Pancreas (tissue), 10 donors: ENCODE measurements around the gene KLHL35. TPM values are rescaled to one million over a fixed set of nuclear protein-coding genes. Genes with fewer than 3 reads are reported as not detected.

Experiments used
- ATAC-seq, 4 donors: fragments of 200-7000 bp; cut with Tn5 transposase; one replicate each; pipeline versions ENCODE4 v1.8.0 to v1.9.1; 2020; ENCODE audit warnings: mild to moderate bottlenecking in 4 of 4, moderate library complexity in 4 of 4
- DNase-seq, 6 donors: peaks; one replicate each; pipeline ENCODE4 v3.0.0-alpha.2; 2020
- FAIRE-seq: peaks from 2 replicates; lab custom pipeline; 2012; peaks lifted over from hg19 to GRCh38; lab: Jason Lieb, UNC
- H3K27ac ChIP-seq, 4 donors: fragments of 200-600 bp; sonication (generic); 1 replicate in 3 of 4; 2 replicates in 1 of 4; pipeline versions ENCODE4 v1.5.0 to v1.8.0; 2020
- H3K27me3 ChIP-seq, 4 donors: fragments of 200-600 bp; one replicate each; pipeline ENCODE4 v1.8.0; 2021
- H3K36me3 ChIP-seq, 3 donors: fragments of 200-600 bp; sonication (generic) in 1 of 3; one replicate each; pipeline versions ENCODE4 v1.5.0 to v1.8.0; 2020 to 2021
- H3K4me1 ChIP-seq, 3 donors: fragments of 200-600 bp; one replicate each; pipeline ENCODE4 v1.8.0; 2021
- H3K4me3 ChIP-seq, 4 donors: fragments of 200-600 bp; sonication (generic) in 2 of 4; one replicate each; pipeline versions ENCODE4 v1.5.0 to v1.8.0; 2020 to 2021
- H3K9me3 ChIP-seq, 4 donors: fragments of 200-600 bp; one replicate each; pipeline ENCODE4 v1.8.0; 2021
- WGBS, 2 donors: extraction: QIAGEN DNeasy Blood & Tissue Kit; methylation state at CpG; one replicate each; pipeline ENCODE4 v1.1.7; 2013; 5-methylcytosine and 5-hydroxymethylcytosine counted together
- intact Hi-C, 3 donors: fragments of 100-400 bp; cut with DNase I; formaldehyde crosslinking; loops; one replicate each; pipeline versions ENCODE4 v1.11.1 to v1.14.2; 2022
- polyA plus RNA-seq, 2 donors: library from polyadenylated mRNA; stranded (reverse); fragments of 200-250 nt; gene quantifications; one replicate each; pipeline ENCODE4 v1.2.3, GENCODE V29; 2013
- total RNA-seq, 6 donors: library from RNA; stranded (reverse); fragmentation: NEBNext Ultra II Directional in 4 of 6; extraction: Animal tissue kit (Norgen Biotek cat#: 25700) in 4 of 6; gene quantifications; one replicate each; pipeline versions ENCODE4 v1.2.1 to v1.2.4, GENCODE V29; 2021 to 2023
- TF ChIP-seq, protein P1 (sequence below), 4 donors: fragments of 200-600 bp; sonication (generic) in 3 of 4; IDR thresholded peaks; one replicate each; pipeline versions ENCODE4 v1.5.0 to v1.8.0; 2021; ENCODE audit warnings: antibody characterized with exemption in 4 of 4
- donor health status: healthy with polysubstance abuse.
- donor health status: DM: no; HTN: no; CAD: no; lungs with moderate emphysema.
- donor health status: DM: no; HTN: no; CAD: no.
- donor health status: control.
- donor health status: control.
- donor health status: Bipolar disorder and iron deficiency.
- donor health status: DM: yes; HTN: yes; CAD: no.
- donor health status: DM: no; HTN: no; CAD: no.
- donor health status: DM: no; HTN: no; CAD: no.
- donor health status: DM: yes; HTN: yes; CAD: no.

KLHL35 gene
- total and polyA plus RNA-seq, 8 donors: 0.97 to 3.1 (median 1.8) TPM

DNA sequence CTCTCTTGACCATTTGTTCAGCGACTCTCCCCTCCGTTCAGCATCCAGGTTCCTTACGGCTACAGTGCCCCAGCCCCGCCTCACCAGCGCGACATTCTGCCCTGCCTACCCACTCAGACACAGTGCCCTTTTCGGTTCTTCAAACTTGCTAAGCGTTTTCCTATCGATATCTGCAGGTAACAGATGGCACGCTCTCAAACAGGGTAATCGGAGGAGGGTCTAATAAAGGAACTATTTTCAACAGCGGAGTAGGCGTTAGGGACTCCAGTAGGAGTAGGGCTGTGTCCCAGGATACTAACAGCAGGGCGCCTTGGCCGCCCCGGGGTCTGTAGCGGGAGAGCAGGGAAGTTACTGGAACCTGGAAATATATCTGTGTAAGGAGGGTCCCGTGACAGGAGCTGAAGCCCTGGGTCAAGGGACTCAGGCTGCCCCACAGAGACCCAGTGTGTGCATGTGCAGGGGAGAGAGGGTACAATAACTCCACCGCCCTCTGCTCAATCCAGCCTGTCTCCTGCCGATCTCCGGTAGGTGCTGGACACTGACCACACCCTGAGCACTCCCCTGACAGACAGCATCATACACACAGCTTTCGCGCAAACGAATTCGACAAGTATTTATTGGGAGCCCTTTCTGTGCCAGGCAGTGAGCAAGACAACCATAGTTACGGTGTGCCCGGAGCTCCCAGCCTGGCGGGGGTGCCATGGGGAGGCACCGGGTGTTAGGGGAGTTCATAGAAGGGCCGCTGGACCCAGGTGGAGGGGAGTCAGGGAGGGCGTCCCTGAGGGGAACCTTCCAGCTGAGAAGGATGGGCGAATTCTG is 2.1 kb downstream of the KLHL35 start:
- intact Hi-C loops: no loop called here
- TF ChIP-seq, protein P1, sequence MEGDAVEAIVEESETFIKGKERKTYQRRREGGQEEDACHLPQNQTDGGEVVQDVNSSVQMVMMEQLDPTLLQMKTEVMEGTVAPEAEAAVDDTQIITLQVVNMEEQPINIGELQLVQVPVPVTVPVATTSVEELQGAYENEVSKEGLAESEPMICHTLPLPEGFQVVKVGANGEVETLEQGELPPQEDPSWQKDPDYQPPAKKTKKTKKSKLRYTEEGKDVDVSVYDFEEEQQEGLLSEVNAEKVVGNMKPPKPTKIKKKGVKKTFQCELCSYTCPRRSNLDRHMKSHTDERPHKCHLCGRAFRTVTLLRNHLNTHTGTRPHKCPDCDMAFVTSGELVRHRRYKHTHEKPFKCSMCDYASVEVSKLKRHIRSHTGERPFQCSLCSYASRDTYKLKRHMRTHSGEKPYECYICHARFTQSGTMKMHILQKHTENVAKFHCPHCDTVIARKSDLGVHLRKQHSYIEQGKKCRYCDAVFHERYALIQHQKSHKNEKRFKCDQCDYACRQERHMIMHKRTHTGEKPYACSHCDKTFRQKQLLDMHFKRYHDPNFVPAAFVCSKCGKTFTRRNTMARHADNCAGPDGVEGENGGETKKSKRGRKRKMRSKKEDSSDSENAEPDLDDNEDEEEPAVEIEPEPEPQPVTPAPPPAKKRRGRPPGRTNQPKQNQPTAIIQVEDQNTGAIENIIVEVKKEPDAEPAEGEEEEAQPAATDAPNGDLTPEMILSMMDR (IDR thresholded peaks at IDR 0.05): no peak
- H3K4me1 ChIP-seq: peaks cover 3 to 7% (median 4%) of the 10 kb centered on the region in 3 donors
- no peaks in the 10 kb centered on the region for H3K9me3 ChIP-seq
- FAIRE-seq (no peak), ATAC-seq (peak; percentile 8 to 19 (median 15)), DNase-seq (peak in 2 of 6 donors; percentile 41 to 50)
- H3K4me3 ChIP-seq: peak overlapping the region; percentile 11 to 41 (median 32)
- WGBS, 2 donors: 17 to 22% methylated on average over 32 of the region's 32 CpGs
- H3K27ac ChIP-seq: peak overlapping the region in 1 of 4 donors; percentile 28
- no peaks in the 10 kb centered on the region for H3K27me3 ChIP-seq
- H3K36me3 ChIP-seq: no peaks in the 10 kb centered on the region

DNA sequence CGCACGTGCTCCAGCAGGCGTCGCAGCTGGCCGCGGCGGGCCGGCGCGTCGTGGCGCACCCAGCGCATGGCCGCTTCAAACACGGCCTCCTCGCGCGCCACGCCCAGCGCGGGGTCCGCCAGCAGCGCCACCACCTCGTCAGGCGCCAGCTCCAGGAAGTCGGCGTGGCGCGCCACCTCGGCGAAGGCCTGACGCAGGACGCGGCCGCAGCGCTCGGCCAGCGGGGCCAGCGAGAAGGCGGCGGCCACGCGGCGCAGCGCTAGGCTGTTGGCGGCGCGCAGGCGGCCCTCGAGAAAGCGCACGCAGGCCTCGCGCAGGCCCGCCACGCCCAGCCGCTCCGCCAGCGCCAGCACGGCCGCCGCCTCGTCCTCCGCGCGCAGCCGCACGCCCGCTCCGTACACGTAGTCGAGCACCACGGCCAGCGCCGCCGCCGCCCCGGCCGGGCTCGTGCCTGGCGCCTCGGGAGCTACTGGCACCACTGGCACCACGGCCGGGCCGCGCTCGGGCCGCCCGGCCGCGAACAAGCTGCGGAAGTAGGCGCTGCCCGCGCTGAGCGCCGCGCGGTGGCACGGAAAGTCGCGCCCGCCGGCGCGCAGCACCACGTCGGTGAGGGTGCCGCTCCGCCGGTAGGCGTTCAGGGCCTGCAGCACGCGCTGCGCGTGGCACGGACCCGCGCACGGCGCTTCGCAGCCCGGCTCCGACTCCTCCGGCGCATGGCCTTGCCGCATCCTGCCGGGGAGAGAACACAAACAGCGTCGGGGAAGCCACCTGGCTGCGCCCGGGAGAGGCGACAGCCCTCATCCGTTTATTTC is 2.9 kb downstream of the KLHL35 start:
- no peak for FAIRE-seq
- WGBS, 2 donors: 4% methylated on average over 105 to 134 of the region's 134 CpGs
- Histone ChIP-seq H3K9me3 (no peaks in the 10 kb centered on the region), H3K36me3 (no peaks in the 10 kb centered on the region), H3K27me3 (no peaks in the 10 kb centered on the region), H3K27ac (peak overlapping the region in 1 of 4 donors; percentile 28), H3K4me3 (peak overlapping the region; percentile 11 to 41 (median 32)), H3K4me1 (peaks cover 3 to 7% (median 4%) of the 10 kb centered on the region in 3 donors)
- ATAC-seq: peak; percentile 24 to 74 (median 38)
- TF ChIP-seq, protein P1 (IDR thresholded peaks at IDR 0.05): no peak
- intact Hi-C loops: no loop called here
- DNase-seq: peak in 5 of 6 donors; percentile 63 to 90 (median 78)

DNA sequence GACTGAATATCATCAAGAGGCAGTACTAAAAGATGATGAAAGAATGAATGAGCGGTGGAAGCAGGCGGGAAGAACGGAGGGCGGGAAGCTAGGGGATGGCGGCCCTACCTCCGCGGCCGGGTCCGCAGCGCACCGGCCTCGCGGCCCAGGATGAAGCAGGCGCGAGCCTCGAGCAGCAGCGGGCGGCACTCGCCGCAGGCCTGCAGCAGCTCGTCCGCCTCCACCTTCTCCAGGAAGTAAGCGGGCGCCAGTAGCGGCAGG is 3.4 kb downstream of the KLHL35 start:
- DNase-seq (no peak), ATAC-seq (no peak), FAIRE-seq (no peak)
- Histone ChIP-seq H3K9me3 (no peaks in the 10 kb centered on the region), H3K36me3 (no peaks in the 10 kb centered on the region), H3K27me3 (no peaks in the 10 kb centered on the region), H3K4me3 (peak overlapping the region in 3 of 4 donors; percentile 26 to 41 (median 37)), H3K4me1 (peaks cover 3 to 7% (median 4%) of the 10 kb centered on the region in 3 donors), H3K27ac (no peak overlapping the region)
- TF ChIP-seq, protein P1 (IDR thresholded peaks at IDR 0.05): no peak
- intact Hi-C loops: no loop called here
- 39 to 46% methylated on average over 25 of the region's 25 CpGs for WGBS, 2 donors

DNA sequence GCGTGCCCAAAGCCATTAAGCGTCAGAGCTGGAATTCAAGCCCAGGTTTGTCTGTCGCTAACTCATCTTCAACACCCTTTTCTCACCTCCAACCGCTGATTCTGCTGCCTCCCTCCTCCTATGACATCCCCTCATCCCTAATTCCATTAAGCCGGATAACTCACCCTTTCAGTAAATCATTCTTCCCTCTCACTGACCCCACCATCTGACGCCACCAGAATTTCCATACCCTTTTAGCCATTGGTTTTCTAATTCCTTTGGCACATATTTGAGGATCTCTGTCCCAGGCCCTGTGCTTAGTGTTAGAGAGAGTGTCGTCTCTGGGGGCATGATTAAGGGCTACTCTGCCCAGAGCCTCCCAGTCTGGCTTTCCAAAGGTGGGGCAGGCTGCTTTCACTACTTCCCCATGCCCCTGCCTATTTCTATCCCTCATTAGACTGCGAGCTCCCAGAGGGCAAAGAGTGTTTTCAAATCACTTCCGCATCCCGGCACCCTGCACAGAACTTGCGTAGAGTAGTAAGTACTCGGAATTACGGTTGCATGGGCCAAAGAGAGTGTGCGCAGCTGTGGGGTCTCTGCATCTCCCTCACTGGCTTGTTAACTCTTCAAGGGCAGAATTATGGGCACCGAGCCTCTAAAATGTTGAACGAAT is 3.9 kb downstream of the KLHL35 start:
- Histone ChIP-seq H3K27ac (no peak overlapping the region), H3K4me3 (no peak overlapping the region), H3K4me1 (peaks cover 3 to 7% (median 4%) of the 10 kb centered on the region in 3 donors), H3K27me3 (no peaks in the 10 kb centered on the region), H3K9me3 (no peaks in the 10 kb centered on the region), H3K36me3 (no peaks in the 10 kb centered on the region)
- intact Hi-C loops: no loop called here
- no peak for ATAC-seq
- TF ChIP-seq, protein P1 (IDR thresholded peaks at IDR 0.05): no peak
- WGBS, 2 donors: 83 to 91% methylated on average over 16 of the region's 16 CpGs
- FAIRE-seq: no peak
- peak in 3 of 6 donors; percentile 1 to 26 (median 18) for DNase-seq
